ENCODE measurements around the gene ROMO1.
A peak's percentile ranks its signal among the peaks of the same experiment; 100 is the strongest.

ROMO1 gene

GRCh38 chr20:35699127-35699956 lies at the start of gene ROMO1, which contains the start of gene NFS1:
TSS of gene ROMO1 (plus strand) at chr20:35699405. CDS start at chr20:35699633, 228 bp downstream.
TSS of gene NFS1 (minus strand) at chr20:35699352. CDS start at chr20:35699288, 64 bp downstream.
- no peak for DNase-seq (ENCODE audit: low read depth)

DNA sequence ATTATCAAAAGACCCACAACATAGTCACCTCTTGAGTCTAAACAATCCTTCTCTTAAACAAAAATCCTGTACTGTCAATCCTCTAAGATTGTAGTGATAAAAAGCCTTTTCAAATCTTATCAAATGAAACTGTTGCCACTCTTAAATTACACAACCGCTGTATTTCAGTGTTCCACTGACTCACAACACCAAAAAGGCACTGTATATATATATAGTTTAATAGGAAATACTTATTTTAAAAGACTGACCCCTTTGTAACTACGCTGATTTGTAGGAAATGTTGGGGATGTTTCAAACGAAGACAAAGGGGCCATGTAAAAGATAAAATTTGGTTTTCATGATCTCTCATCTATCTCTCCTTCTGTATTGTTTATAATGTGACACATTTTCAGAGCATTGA lies 48.6 kb upstream of the ROMO1 start:
- DNase-seq (ENCODE audit: low read depth) = no peak

- no peak for DNase-seq (ENCODE audit: low read depth)
These were observed 47.2 kb upstream of the ROMO1 start for GRCh38 chr20:35651958-35652357.

GRCh38 chr20:35652641-35653429 lies 46.4 kb upstream of the ROMO1 start:
- DNase-seq (ENCODE audit: low read depth) = no peak

- DNase-seq (ENCODE audit: low read depth) = no peak
These were observed 45.8 kb upstream of the ROMO1 start for GRCh38 chr20:35653430-35653734.

DNA sequence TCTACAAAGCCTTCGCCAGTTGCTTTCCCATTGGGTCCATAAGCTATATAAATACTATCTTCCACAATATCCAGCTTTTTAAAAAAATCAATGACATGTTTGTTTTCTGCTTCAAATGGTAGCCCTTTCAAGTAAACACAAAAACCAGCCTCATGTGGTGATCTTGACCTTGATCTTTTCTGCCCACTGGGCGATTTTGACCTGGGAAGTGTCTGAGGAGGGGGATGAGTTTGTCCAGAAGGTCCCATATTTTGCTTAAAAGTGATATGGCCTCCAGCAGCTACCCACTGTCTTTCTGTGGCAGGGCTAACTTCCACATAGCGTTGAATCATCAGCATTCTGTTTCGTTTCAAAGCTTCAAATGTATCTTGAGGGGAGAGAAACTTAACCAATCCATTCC lies 45.3 kb upstream of the ROMO1 start:
- DNase-seq (ENCODE audit: low read depth) = no peak

GRCh38 chr20:35654415-35654814 lies 44.8 kb upstream of the ROMO1 start:
- no peak for DNase-seq (ENCODE audit: low read depth)

DNA sequence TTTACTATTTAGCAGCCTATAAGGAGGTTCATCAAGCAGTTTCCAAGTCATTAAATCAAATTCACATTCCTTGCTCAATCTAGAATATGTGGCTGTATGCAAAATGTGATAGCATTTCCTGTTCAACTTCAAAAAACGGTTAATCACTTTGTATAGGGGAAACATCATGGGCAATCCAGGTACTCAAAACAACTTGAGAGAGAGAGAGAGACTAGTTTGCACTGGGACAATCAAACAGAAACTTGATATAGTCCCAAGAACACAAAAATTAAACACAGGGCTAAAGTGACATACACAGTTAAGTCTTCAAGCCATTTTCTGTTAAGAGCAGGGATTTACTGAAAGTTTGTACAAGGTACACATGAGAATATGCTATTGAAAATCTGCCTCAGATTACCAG lies 41.9 kb upstream of the ROMO1 start:
- no peak for DNase-seq (ENCODE audit: low read depth)

DNA sequence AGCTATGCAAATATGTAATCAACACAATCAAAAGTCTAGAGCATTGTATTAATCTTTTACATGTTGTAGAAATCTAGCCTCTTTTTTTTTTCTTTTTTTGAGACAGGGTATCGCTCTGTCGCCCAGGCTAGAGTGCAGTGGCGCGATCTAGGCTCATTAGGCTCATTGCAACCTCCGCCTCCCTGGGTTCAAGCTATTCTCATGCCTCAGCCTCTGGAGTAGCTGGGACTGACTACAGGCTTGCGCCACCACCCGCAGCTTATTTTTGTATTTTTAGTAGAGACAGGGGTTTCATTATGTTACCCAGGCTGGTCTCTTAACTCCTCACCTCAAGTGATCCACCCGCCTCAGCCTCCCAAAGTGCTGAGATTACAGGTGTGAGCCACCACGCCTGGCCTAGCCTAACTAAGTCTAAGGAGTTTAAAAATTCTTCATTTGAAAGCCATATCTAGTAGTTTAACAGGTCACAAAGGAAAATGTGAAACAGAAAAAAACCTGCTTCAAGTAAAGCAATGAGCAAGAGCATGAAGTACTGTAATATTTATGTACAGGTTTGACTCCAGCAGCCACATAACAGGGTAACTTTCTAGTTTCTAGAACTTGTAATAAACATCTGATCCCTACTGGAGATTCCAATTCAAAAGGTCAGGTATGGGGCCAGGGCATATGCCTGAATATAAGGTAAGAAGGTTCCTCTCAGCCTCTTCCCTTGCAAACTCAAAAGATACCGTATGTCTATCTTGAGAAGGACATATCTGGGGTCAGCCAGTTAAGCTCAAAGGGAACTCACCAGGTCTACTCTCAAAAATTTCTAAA lies 38.9 kb upstream of the ROMO1 start:
- no peak for DNase-seq (ENCODE audit: low read depth)

DNA sequence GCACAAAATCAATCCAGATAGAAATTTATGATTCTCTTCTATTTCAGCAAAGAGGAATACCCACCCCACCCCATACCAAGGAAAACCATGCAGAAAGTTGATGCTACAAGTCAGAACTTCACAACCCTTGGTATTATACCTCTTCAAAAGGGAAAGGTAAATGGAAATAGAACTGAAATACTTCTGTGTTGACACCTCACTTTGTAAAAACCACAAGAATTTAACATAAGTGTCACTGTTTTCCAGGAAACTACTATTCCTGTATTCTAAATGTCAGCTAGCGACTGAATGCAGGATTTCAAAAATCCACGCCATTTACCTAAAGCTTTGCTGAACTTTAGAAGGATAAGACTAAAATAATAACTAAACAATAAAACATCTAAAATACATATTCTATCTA lies 38.2 kb upstream of the ROMO1 start:
- DNase-seq (ENCODE audit: low read depth) = no peak

GRCh38 chr20:35661908-35662307 lies 37.3 kb upstream of the ROMO1 start:
- DNase-seq (ENCODE audit: low read depth) = no peak

DNA sequence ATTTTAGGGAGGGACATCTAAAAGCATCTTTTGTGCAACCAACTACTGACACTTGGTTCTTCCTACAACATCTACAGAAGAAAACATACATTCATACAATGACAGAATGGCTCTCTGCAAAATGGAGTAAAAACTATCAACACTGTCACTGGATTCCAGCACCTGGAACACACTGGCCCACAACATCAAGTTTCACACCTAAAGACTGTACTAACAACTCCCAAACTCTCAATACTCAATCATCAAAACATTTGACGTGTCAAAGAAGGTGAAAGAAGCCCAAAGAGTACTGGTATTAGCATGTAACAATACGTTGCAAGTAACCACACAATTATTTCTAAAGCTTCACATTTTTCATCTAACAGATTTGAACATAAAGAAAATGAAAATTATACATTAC lies 36.7 kb upstream of the ROMO1 start:
- DNase-seq (ENCODE audit: low read depth) = no peak

DNA sequence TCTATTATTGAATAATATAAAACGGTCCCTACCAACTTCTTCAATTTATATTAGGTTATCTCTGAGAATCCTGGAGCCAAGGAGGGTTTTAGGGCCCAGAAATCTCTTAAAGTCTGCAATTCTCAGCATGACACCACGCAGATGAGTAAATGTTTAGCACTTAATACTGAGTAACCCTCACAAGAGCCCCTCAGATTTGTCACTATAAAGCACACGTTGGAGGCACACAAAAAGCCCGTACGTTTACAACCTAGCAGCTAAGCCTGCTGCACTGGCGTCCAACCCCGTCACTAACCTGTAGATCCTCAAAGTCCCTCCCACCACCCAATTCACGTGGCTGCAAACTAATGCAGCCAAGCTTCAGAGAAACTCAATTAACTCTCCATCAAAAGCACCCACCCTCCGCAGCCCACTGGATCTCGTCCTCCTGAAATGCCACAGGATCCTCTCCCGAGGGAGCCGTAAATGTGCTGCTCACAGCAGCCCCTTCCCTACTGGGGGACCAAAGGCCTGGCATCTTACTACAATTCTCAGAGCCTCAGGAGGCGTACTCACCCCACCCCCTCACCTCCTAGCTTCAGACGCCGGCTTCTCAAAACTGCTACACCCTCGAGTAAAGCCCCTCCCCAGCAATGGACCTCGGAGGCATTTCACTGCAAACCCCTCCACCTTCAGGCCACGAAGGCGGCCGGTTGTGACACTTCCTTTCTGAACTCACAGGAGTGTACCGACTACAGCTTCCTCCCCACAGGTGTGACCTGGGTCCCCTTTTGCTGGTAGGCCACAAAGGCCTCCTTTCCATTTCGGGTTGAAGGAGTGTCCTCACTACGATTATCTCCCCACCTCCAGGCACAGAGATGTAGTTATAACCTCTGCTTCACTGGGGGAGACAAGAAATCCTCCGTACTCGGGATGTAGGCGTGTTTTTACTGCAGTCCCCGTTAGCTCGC lies 35.4 kb upstream of the ROMO1 start:
- no peak for DNase-seq (ENCODE audit: low read depth)

DNA sequence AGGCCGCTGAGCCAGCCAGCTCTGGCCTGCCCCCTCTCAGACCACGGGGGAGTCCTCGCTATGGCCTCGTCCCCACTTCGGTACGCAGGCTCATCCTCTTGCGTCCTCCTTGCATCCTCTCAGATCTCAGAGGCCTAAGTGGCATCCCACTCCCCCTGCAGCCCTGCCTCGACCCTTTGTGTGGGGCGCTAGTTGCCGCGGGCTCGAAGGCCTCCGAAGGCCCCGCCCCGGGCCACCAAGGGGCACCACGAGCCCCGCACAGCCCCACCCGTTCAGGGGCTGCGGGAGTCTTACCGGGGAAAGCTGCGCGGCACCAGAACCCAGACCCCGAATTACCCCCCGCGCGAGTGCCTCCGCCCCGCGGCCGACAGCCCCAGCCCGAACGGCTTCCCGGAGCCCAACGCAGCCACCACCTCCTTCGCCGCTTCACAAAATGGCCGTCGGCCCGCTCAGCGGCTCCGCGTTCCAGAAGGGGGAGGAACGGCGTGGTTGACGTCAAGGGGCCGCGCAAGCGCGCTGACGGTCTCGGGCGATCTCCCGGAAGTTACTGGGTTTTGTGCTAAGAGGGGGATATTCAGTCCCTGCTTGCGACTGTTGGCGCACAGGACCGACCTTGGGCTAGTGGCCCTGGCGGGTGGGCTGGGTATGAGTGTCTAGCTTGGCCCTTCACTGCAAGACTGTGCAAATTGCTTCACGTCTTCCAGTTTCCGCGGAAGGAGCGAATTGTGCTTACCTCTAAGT lies 34.6 kb upstream of the ROMO1 start, which contains the start of the genes CPNE1 and RBM12:
TSS of gene CPNE1 (minus strand) at position 435 of the 741 bp plus-strand sequence. CDS start 31,977 bp downstream, outside the sequence.
TSS of gene RBM12 (minus strand) at position 435 of the 741 bp plus-strand sequence. CDS start 9,578 bp downstream, outside the sequence.
- DNase-seq (ENCODE audit: low read depth) = peak; percentile 60

DNA sequence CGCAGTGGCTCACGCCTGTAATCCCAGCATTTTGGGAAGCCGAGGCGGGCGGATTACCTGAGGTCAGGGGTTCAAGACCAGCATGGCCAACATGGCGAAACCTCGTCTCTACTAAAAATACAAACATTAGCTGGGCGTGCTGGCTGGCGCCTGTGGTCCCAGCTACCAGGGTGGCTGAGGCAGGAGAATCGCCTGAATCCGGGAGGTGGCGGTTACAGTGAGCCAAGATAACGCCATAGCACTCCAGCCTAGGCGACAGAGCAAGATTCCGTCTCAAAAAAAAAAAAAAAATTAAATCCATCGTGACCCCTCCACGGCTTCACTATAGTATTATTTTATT lies 33.3 kb upstream of the ROMO1 start:
- DNase-seq (ENCODE audit: low read depth) = no peak

DNA sequence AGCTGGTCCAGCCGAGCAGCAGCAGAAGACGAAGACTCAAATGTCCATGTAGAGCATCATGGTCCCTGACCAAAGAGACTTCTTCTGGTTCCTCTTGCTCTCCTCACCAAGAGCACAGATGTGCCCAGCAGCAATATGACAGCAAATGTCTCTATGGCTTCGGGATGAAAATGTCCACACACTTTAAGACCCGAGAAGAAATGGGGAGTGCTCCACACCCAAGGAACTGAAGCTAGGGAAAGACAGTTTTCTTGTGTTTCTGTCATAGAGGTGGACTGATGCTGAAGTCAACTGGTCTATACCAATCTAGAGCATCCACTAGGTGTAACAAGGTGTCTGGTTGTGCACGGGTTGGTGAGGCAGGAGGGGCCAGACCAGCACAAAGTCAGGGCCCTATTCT lies 30.0 kb upstream of the ROMO1 start:
- no peak for DNase-seq (ENCODE audit: low read depth)

DNA sequence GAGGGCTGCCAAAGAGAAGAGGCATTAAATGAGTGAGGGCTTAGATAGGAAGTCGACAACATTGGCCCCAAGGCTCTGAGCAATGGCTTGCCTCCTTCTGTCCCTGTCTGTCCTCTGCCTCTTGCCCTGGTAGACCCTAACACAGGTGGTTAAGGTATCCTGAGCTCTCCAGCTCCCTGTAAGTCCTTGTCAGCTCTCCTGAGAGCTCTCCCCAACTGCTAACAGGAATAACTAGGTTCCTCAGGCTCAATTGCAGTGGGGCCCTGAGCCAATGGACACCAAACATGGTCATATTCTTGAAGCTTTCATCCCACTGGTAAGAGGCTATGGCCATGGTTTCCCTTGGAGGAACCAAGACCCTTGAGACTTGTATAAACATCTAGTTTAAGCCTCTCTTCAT lies 29.5 kb upstream of the ROMO1 start:
- DNase-seq (ENCODE audit: low read depth) = no peak

DNA sequence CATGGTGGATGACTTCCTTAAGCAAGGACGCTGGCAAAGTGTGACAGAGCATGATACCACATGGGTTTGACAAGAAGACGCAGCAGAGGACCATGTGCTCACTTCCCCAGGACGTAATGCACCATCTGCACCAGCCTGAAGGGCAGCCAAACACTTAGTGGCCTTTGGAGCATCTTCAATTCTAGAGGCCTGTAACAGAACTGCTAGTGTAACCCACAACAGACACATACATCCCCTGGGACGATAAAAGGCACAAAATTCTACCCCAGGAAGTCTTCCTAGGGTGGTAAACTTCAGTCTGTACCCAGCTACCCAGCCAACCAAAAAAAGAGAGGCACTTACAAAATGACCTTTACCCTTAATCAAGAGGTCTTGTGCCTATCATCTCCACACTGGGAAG lies 25.3 kb upstream of the ROMO1 start:
- no peak for DNase-seq (ENCODE audit: low read depth)

DNA sequence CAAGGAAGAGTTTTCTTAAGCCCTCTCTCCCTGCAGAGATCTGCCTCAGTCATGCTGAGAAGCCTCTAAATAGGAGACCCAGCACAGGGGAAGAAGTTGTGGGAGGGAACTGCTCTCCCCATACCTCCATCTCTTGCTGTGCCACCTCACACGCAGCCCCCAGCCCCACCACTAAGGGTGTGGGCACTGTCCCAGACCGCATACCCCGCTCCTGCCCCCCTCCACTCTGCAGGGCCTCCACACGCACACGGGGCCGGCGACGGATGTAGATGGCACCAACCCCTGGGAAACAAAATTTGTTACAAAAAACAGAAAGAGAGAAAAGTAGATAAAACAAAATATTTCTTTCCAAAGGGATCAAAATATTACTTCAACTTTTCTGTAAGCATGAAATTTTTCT lies 24.3 kb upstream of the ROMO1 start:
- DNase-seq (ENCODE audit: low read depth) = no peak

GRCh38 chr20:35680452-35681183 lies 18.6 kb upstream of the ROMO1 start:
- DNase-seq (ENCODE audit: low read depth) = no peak
